Vagina (tissue), 2 donors: Measurements from ENCODE around the gene ZNF776.

Experiments used
- POLR2A ChIP-seq, 2 donors: fragments of 450-650 bp; IDR thresholded peaks; one replicate each; pipeline ENCODE4 v1.6.1; 2017; ENCODE audit warnings: antibody characterized with exemption in 2 of 2, mild to moderate bottlenecking in 2 of 2, moderate library complexity in 2 of 2
- TF ChIP-seq, protein P1 (sequence below), 3 experiments: fragments of 450-650 bp in 2 of 3; fragments of 200-600 bp in 1 of 3; sonication (generic) in 1 of 3; IDR thresholded peaks; one replicate each; pipeline ENCODE4 v1.5.1; 2017 to 2019; ENCODE audit warnings: antibody characterized with exemption in 3 of 3, mild to moderate bottlenecking in 2 of 3, moderate library complexity in 2 of 3

DNA sequence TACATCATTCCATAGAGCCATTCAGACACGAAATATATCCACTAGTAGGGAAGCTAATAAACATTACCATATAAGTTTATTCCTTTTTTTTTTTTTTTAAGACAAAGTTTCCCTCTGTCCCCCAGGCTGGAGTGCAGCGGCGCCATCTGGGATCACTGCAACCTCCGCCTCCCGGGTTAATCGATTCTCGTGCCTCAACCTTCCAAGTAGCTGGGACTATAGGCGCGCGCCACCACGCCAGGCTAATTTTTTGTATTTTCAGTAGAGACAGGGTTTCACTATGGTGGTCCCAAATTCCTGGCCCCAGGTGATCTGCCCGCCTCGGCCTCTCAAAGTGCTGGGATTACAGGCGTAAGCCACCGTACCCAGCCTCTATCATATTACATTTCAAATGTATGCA lies 37.0 kb upstream of the ZNF776 start:
- no peak for TF ChIP-seq POLR2A (IDR thresholded peaks at IDR 0.05)
- TF ChIP-seq, protein P1, sequence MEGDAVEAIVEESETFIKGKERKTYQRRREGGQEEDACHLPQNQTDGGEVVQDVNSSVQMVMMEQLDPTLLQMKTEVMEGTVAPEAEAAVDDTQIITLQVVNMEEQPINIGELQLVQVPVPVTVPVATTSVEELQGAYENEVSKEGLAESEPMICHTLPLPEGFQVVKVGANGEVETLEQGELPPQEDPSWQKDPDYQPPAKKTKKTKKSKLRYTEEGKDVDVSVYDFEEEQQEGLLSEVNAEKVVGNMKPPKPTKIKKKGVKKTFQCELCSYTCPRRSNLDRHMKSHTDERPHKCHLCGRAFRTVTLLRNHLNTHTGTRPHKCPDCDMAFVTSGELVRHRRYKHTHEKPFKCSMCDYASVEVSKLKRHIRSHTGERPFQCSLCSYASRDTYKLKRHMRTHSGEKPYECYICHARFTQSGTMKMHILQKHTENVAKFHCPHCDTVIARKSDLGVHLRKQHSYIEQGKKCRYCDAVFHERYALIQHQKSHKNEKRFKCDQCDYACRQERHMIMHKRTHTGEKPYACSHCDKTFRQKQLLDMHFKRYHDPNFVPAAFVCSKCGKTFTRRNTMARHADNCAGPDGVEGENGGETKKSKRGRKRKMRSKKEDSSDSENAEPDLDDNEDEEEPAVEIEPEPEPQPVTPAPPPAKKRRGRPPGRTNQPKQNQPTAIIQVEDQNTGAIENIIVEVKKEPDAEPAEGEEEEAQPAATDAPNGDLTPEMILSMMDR (IDR thresholded peaks at IDR 0.05) = no peak
